CD1c-positive myeloid dendritic cell (primary cell): ENCODE measurements around the gene DLG1.
"Not testable (repeated sequence)": the region's sequence is repeated elsewhere in the genome, so short reads cannot be mapped to it uniquely, and the experiment has no call there.

Experiments used
- DNase-seq: peaks from one replicate; pipeline ENCODE4 v3.0.0-alpha.2; 2016; ENCODE audit errors: extremely low spot score

DLG1 gene

DNA sequence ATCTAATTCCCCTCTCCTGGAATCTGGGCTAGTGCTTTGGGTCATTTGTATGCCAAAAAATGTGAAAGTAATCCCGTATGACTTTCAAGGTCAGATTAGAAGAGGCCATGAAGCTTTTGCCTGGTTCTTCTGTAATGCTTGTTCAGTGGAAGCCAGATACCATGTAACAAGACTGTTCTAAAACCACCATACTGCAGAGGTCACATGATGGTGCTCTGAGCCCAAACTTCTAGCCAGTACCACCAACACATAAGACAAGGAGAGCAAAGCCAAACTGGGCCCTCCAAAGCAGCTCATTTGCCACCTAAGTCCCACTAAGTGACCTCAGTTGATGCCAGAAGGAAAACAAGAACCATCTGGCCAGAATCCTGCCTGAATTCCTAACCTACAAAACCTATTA is 204.5 kb downstream of the DLG1 start:
- no peak for DNase-seq

GRCh38 chr3:197088370-197088769 is 210.0 kb downstream of the DLG1 start:
- peak; percentile 75 for DNase-seq

- no peak for DNase-seq
Measured at GRCh38 chr3:197085137-197085536, 213.3 kb downstream of the DLG1 start.

- DNase-seq = no peak
Measured at GRCh38 chr3:197083486-197083885, 214.9 kb downstream of the DLG1 start.

GRCh38 chr3:197082871-197083270 is 215.5 kb downstream of the DLG1 start:
- no peak for DNase-seq

DNA sequence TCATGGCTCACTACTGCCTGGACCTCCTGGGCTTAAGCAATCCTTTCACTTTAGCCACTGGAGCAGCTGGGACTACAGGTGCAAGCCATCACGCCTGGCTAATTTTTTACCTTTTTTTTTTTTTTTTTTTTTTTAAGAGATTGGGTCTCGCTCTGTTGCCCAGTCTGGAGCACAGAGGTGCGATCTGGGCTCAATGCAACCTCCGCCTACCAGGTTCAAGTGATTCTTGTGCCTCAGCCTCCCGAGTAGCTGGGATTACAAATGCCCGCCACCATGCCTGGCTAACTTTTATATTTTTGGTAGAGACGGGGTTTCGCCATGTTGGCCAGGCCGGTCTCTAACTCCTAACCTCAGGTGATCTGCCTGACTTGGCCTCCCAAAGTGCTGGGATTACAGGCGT is 218.1 kb downstream of the DLG1 start:
- DNase-seq = no peak

DNA sequence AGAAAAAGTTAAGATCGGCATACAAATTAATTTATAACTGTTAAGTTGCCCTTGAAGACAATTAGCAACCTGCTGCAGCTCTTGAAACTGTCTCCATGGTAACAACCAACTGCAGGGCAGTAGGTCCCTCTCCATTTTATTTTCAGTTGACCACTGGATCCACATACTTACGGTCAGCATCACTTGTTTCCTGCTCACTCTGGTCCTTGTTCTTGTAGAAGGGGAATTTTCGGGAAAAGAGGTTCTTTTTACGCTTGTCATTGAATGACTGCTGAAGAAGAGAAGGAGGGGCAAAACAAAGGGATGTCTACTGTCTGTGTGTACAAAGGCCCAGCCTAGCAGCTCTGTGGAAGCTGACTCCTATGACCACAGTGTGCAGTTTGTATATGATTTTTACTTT is 222.0 kb downstream of the DLG1 start:
- no peak for DNase-seq

- DNase-seq = no peak
Measured at GRCh38 chr3:197068077-197068476, 230.3 kb downstream of the DLG1 start.

GRCh38 chr3:197064771-197065170 is 233.6 kb downstream of the DLG1 start:
- no peak for DNase-seq

- DNase-seq = no peak
Measured at GRCh38 chr3:197062446-197062845, 236.0 kb downstream of the DLG1 start.

- not testable (repeated sequence) for DNase-seq
Measured at GRCh38 chr3:197051637-197052036, 246.8 kb downstream of the DLG1 start.

DNA sequence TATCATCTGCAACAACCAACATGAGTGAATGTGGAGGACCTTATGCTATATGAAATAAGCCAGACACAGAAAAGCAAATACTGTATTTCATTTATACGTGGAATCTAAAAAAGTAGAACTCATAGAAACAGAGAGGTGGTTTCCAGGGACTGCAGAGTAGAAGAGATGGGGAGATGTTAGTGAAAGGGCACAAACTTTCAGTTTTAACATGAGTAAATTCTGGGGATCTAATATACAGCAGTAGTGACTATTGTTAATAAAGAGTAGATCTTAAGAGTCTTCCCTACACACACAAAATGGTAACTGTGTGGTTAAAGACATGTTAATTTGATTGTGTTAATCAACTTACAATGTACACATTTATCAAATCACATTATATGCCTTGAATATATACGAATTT is 247.9 kb downstream of the DLG1 start:
- DNase-seq = no peak

DNA sequence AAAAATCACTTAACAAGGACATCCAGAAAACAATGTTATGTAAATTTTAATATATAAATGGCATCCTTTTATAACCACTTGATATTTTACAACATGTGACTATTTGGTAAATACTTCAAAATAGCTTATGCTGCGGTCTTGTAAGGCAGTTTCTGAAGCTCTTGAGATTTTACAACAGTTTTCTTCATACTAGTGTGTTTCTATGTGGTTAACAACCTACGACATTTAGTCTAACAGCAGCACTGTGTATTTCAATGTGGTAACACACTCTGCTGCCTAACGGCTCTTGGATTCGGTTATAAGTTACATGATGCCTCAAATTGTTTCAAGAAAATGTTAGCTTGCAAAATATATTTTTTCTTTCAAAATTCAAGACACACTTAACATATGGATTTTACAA is 255.9 kb downstream of the DLG1 start:
- no peak for DNase-seq

DNA sequence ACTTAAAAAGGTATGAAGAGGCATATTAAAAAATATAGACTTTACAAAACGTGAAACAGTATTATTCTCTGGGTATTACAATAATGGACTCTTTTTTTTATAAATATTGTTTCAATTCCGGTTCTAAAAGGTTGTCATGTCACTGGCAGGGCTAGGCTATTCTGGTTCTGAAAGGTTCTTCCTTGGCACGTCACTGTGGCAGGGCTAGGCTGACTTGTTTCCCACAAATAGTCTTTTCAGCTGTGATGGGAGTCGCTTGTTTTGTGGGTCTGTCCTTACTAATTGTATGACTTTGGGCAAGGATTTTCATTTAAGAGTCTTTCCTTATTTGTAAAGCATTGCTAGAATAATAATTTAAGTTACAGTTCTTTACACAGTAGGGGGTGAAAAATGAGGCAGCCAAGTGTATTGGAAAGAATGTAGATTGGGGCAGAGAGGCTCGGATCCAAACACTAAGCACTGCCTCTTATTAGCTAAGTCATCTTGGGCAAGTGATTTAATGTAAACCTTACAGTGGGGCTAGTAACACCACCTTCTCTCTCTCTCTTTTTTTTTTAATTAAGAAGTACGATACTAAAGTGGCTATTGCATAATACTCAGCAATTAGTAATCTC is 256.4 kb downstream of the DLG1 start:
- DNase-seq = no peak

GRCh38 chr3:197040658-197041057 is 257.8 kb downstream of the DLG1 start:
- no peak for DNase-seq

DNA sequence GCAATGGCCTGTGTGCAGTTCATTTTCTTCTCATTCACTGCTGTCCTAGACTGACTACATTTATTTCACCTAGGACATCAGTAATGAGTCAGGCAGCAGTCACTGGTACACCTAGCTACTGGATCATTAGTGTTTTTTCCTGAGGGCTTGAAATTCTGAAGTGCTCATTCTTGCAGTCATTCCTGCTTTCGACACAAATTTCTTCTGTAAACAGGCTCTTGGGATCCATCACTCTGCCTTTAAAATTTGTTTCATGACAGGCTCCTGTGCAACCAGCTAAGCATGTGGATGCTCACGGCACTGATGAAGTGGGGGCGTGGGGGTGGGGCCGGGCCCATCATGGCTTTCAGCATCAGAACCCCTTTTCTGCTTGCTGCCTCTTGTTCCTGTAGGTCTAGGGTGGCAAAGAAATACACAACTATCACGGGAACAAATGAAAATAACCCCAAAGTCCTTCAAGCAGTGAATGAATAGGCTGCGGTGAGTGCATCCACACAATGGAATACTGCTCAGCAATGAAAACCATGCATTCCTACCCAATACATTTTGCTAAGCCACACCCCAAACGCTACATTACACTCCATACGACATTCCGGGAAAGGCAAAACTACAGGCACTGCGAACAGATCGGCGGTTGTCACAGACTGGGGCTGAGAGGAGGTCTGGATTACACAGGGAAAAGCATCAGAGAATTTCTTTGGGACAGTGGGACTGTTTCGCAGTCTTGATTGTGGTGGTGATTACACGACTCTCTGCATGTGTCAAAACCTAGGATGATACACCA is 259.5 kb downstream of the DLG1 start:
- DNase-seq = no peak

DNA sequence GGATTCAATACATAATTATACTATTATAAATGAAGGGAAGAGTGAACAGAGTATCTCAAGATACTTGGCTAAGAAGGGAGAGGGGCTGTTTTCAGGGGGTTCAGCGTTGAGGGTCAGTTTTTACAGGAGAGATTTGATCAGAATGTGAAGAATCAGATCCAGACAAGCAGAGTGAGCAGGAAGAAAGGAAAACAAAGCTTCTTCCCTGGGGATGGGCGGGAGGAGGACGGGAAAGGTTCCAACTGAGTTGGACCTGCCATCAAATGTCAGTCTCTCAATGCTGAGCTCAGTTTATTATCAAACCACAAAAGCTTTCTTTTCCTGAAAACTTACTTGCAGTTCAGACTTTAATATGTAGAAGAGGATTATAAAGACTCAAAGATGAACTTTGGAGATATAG is 262.8 kb downstream of the DLG1 start:
- DNase-seq = no peak

GRCh38 chr3:197034778-197035177 is 263.6 kb downstream of the DLG1 start:
- not testable (repeated sequence) for DNase-seq

DNA sequence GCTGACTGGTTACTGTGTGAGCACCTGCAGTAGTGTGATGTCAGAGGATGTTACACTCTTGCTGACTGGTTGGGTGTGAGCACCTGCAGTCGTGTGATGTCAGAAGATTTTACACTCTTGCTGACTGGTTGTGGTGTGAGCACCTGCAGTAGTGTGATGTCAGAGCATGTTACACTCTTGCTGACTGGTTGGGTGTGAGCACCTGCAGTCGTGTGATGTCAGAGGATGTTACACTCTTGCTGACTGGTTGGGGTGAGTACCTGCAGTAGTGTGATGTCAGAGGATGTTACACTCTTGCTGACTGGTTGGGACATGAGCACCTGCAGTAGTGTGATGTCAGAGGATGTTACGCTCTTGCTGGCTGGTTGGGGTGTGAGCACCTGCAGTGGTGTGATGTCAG is 264.6 kb downstream of the DLG1 start:
- not testable (repeated sequence) for DNase-seq

DNA sequence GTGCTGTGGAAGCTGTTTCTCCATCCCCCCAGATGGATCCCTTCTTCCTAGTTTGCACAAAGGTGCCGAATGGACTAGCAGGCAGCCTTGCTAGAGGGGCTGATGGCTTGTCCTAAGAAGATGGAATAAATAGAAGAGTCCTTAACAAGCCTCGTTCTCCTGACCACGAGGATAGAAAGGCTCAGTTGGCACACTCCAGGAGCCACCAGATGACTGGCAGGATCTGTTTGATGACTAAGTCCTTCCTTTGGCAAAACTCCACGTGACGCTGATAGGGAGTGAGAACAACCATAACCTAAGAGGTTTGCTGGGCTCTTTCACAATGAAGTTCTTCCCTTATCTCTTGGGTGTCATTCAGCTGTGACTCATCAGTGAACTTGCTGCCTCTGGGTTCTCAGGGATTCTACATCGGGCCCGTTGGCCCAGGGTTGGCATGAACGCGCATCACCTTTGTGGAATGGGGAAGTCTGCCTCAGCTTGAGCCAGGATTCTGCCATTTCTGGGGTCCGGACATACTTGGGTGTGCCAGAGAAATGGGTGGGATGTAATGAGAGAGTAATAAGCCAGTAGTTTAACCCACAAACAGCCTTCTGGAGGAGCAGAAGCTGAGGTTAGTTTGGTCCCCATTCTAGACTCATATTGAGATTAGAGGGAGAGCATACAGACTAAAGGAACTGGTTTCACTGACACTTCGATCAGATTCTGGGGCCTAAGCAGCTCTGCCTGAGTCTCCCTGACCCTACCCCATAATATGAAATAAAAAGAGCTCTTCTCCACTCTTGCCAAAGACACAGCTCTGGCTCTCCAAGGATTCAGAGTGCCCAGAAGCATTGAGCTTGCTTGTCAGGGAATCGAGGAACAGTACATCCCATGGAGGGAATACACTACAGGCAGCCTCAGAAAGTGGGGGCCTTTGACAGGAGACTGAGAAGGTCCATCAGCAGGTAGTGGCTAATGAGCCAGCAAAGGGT is 266.8 kb downstream of the DLG1 start:
- peak; percentile 97 for DNase-seq

DNA sequence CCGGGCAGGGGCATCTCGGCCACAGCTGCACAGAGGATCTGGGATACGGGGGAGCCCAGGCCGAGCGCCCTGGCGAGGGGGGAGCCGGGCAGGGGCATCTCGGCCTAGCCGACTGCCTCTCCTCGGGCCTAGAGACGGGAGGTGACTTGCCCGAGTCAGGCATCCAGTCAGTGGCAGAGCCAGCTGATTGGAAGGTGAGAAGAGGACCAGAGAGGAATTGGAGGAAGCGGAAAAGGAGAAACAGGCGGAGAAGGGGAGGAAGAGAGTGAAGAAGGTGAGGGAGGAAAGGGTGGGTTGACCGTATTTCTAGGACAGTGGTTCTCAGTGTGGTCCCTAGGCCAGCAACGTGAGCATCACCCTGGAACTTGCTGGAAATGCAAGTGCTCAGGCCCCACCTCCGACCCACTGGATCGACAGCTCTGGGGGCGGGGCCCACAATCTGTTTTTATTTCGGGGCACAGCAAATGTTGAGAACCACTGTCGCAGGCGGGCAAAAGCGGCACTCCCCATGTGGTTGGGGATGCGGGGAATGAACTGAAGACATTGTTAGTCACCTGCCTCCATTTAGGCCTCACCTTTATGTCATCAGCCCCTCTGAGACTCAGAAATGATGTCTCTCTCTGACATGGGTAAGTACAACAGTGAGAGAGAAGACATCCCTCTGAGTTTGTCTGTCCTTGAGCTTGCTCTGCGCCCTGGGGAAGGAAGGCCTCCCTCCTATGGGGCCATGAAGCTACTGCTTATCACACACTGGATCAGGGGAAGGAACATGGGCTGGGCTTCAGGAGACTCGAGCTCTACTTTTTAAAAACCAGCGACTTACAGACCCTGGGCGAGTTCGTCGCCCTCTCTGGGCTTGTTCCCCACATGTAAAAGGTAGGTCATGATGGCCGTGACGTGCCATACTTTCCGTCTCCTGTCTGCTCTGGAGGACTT is 267.8 kb downstream of the DLG1 start:
- no peak for DNase-seq
